ENCODE data around the gene LRRIQ4.

Gene LRRIQ4

GRCh38 chr3:169811631-169812331 is 889 bp upstream of the LRRIQ4 start:
- peak; percentile 60 for DNase-seq

DNA sequence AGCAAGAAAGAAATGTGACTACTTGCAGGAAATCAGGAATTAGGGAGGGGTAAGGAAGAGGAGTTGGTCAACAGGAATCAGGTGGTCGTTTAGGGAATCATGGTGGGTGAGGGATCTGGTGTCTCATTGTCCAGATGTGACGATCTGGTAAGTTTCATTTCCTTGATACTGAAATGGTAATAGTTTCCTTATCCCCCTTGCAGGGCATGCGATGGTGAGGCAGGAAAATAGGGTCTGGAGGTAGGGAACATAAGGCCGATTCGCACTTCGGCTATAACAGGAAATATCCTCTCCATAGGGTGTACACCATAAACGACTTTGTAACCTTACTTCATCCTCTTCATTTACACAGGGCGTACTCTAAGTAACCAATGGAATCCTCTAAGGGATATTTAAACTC is 608 bp downstream of the LRRIQ4 start:
- no peak for DNase-seq

GRCh38 chr3:169813757-169814517 is 1.3 kb downstream of the LRRIQ4 start:
- DNase-seq = peak; percentile 73

DNA sequence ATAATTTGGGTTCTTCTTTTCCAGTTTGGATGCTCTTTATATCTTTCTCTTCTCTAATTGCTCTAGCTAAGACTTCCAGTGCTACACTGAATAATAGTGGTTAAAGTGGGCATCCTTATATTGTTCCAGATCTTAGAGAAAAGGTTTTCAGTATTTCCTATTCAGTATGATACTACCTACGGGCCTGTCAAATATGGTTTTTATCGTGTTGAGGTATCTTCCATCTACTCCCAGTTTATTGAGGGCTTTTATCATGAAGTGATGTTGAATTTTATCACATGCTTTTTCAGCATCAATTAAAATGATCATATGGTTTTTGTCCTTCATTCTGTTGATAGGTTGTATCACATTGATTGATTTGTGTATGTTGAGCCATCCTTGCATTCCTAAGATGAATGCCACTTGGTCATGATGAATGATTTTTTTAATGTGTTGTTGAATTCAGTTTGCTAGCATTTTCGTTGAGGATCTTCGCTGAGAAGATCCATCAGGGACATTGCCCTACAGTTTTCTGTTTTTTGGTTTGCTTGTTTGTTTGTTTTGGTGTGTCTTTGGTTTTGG is 3.0 kb downstream of the LRRIQ4 start:
- DNase-seq = no peak

- no peak for DNase-seq
Measured at GRCh38 chr3:169818316-169818715, 5.6 kb downstream of the LRRIQ4 start.

DNA sequence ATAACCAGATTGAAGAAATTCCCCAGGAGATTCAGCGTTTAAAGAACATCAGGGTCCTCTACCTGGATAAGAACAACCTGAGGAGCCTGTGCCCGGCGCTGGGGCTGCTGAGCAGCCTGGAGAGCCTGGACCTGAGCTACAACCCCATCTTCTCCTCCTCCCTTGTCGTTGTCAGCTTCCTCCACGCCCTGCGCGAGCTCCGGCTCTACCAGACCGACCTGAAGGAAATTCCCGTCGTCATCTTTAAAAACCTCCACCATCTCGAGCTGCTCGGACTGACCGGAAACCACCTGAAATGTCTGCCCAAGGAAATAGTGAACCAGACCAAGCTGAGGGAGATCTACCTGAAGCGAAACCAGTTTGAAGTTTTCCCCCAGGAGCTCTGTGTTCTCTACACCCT is 9.4 kb downstream of the LRRIQ4 start:
- DNase-seq = no peak

DNA sequence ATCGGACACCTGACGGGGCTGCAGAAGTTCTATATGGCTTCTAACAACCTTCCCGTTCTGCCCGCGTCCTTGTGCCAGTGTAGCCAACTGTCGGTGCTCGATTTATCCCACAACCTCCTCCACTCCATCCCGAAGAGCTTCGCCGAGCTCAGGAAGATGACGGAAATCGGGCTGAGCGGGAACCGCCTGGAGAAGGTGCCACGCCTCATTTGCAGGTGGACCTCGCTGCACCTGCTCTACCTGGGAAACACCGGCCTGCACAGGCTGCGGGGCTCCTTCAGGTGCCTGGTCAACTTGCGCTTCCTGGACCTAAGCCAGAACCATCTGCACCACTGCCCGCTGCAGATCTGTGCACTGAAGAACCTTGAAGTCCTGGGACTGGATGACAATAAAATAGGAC is 9.9 kb downstream of the LRRIQ4 start:
- DNase-seq = no peak

- DNase-seq = no peak
Measured at GRCh38 chr3:169822983-169823382, 10.3 kb downstream of the LRRIQ4 start.

GRCh38 chr3:169825316-169825715 is 12.6 kb downstream of the LRRIQ4 start:
- no peak for DNase-seq

GRCh38 chr3:169827712-169828111 is 15.0 kb downstream of the LRRIQ4 start:
- DNase-seq = no peak

DNA sequence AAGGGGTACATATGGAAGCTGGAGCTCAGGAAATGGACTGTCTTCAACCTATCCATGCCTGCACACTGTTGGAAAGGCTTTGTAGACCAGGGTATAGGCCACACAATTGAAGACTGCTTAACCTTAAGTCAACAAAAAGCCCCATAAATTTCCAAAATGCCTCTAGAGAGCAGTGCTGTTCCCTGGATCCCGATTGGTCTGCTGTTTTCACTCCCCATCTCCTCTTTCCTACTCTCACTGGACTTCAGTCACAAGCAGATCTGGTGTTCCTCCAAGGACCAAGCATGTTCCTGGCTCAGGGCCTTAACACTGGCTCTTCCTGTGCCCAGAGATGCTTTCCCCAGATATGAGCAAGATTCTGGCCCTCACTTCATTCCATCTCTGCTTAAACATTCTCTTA is 22.9 kb downstream of the LRRIQ4 start:
- no peak for DNase-seq

DNA sequence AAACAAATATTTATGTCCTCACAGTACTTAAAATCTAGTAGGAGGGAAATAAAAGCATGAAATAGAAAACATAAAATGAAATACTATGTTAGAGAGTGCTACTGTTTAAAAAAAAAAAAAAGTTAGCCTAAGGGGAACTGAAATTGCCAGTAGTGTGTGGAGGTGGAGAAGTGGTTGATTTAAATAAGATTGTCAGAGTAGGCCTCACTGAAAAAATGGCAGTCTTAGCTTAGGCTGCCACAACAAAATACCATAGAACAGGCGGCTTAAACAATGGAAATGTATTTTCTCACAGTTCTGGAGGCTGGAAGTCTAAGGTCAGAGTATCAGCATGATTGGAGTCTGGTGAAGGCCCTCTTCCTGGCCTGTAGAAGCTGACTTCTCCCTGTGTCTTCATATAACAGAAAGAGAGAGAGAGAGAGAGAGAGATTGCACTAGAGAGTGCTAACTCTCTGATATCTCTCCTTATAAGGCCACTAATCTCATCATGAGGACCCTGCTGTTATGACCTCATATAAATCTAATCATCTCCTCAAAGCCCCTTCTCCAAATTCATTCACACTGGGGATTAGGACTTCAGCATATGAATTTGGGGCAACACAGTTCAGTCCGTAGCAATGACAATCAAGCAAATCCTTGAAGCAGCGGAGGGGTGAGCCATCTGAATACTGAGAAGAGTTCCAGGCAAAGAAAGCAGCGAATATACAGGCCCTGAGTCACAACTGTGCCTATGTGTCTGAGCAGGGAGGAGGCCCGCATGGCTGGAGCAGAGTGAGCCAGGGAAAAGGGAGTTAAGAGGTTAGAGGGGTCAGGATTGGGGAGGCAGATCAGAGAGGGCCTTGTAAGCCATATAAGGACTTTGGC is 23.6 kb downstream of the LRRIQ4 start:
- no peak for DNase-seq

- no peak for DNase-seq
Measured at GRCh38 chr3:169836942-169837275, 24.2 kb downstream of the LRRIQ4 start.

- DNase-seq = no peak
Measured at GRCh38 chr3:169838511-169839030, 25.9 kb downstream of the LRRIQ4 start.

- peak; percentile 2 for DNase-seq
Measured at GRCh38 chr3:169841171-169841570, 28.5 kb downstream of the LRRIQ4 start.

DNA sequence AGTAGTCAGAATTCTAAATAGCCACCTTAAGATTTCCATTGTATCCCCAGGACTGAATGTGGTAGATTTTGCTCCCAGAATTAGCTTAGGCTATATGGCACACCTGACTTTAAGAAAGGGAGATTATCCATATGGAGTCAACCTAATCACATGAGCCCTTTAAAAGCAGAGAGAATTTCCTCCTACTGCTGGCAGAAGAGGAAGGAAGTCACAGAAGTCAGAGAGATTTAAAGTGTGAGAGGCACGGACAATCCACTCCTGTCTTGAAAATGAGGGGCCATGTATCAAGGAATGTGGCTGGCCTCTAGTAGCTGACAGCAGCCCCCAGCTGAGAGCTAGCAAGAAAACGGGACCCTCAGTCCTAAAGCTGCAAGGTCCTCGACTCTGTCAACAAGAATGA is 30.3 kb downstream of the LRRIQ4 start:
- DNase-seq = no peak

- DNase-seq = no peak
Measured at GRCh38 chr3:169846458-169847193, 34.0 kb downstream of the LRRIQ4 start.

GRCh38 chr3:169847896-169848295 is 35.2 kb downstream of the LRRIQ4 start:
- peak; percentile 95 for DNase-seq

GRCh38 chr3:169848741-169849140 is 36.1 kb downstream of the LRRIQ4 start:
- no peak for DNase-seq

DNA sequence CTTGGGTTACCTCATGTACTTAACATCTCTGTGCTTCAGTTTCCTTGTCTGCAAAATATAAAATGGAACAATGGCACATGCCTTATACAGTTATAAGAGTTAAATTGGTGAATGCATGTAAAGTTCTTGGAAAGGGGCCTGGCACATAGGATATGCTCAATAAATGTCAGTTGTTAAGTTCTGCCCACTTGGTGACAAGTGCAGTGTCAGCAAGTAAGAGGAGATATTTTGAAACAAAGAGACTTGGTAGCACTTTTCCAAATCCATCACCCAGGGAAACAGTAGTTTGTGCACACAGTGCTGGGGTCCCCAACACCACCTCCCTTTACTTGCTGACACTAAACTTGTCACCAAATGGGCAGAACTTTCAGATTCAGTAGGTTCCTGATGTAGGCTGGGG is 37.9 kb downstream of the LRRIQ4 start:
- DNase-seq = no peak

DNA sequence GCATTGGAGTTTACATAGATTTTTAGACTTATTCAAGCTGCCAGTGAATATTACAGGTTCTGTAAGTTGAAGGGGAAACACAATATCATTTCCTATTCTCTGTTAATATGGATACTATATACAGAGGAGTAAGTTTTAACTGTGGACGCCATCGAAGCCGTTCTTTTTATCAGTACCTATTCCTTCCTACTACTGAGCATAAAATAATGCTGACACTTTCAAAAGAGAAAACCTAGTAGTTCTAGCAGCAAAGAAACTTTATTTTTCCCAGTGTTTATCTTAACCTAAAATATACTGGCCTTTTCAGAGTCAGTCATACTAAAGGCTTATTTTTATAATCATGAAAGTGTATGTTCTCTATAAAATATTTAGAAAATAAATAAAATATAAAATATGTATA is 42.8 kb downstream of the LRRIQ4 start:
- no peak for DNase-seq

GRCh38 chr3:169857811-169858210 is 45.1 kb downstream of the LRRIQ4 start:
- DNase-seq = no peak
